Lung (tissue), 12 donors: ENCODE results near the gene C22orf31. TPM values are rescaled to one million over a fixed set of nuclear protein-coding genes. Genes with fewer than 3 reads are reported as not detected.

Experiments
- ATAC-seq: fragments of 200-7000 bp; cut with Tn5 transposase; one replicate; pipeline ENCODE4 v1.9.1; 2020; ENCODE audit warnings: moderate number of reproducible peaks; ENCODE audit not compliant: insufficient read depth, low FRiP score
- DNase-seq, 3 donors: peaks; one replicate each; pipeline ENCODE4 v3.0.0-alpha.2; 2013 to 2017
- H3K27ac ChIP-seq, 2 donors: one replicate each; pipeline ENCODE4 v1.5.1; 2013; ENCODE audit warnings: mild to moderate bottlenecking in 2 of 2, moderate library complexity in 2 of 2, control low read depth in 1 of 2, inconsistent platforms in 1 of 2, low read depth in 1 of 2, low read length in 1 of 2
- H3K27me3 ChIP-seq, 3 donors: one replicate each; pipeline ENCODE4 v1.5.1; 2013; ENCODE audit warnings: low read length in 2 of 3; ENCODE audit not compliant: control insufficient read depth in 3 of 3, insufficient read depth in 3 of 3
- H3K36me3 ChIP-seq, 4 donors: one replicate each; pipeline ENCODE4 v1.5.1; 2013; ENCODE audit warnings: low read length in 4 of 4, mild to moderate bottlenecking in 1 of 4, moderate library complexity in 1 of 4; ENCODE audit not compliant: control insufficient read depth in 4 of 4, insufficient read depth in 4 of 4
- H3K4me1 ChIP-seq, 5 donors: one replicate each; pipeline ENCODE4 v1.5.1; 2013; ENCODE audit warnings: low read length in 5 of 5, mild to moderate bottlenecking in 2 of 5, moderate library complexity in 1 of 5; ENCODE audit not compliant: control insufficient read depth in 5 of 5, insufficient read depth in 5 of 5
- H3K4me3 ChIP-seq: one replicate; pipeline ENCODE4 v1.5.1; 2013; ENCODE audit warnings: mild to moderate bottlenecking, control low read depth, moderate library complexity
- H3K9ac ChIP-seq, 2 donors: one replicate each; pipeline ENCODE4 v1.5.1; 2013; ENCODE audit warnings: low read length in 2 of 2, control low read depth in 1 of 2; ENCODE audit not compliant: insufficient read depth in 1 of 2
- H3K9me3 ChIP-seq, 4 donors: one replicate each; pipeline ENCODE4 v1.5.1; 2013; ENCODE audit warnings: low read length in 3 of 4, mild to moderate bottlenecking in 1 of 4, moderate library complexity in 1 of 4; ENCODE audit not compliant: control insufficient read depth in 4 of 4, insufficient read depth in 3 of 4
- CTCF ChIP-seq: IDR thresholded peaks from 2 replicates; pipeline ENCODE4 v1.5.1; 2012; ENCODE audit warnings: mild to moderate bottlenecking; ENCODE audit errors: control extremely low read depth, extremely low read depth
- WGBS, 2 donors: extraction: QIAGEN DNeasy Blood & Tissue Kit; methylation state at CpG; one replicate each; pipeline ENCODE4 v1.1.7; 2013; 5-methylcytosine and 5-hydroxymethylcytosine counted together
- polyA plus RNA-seq, 2 donors: library from polyadenylated mRNA; stranded (reverse); fragments of 200-250 nt; gene quantifications; one replicate each; pipeline ENCODE4 v1.2.1, GENCODE V29; 2013
- total RNA-seq, 2 donors: library from RNA; depleted of rRNA in 1 of 2; stranded (reverse); fragments of >200 nt in 1 of 2; gene quantifications; one replicate each; pipeline ENCODE4 v1.2.1, GENCODE V29; 2014 to 2021
- donor health status: control.
- donor health status: control.
- donor health status: Bipolar disorder and iron deficiency.
- donor health status: healthy.
- donor health status: DM: yes; HTN: yes; CAD: no.

Gene C22orf31
- total and polyA plus RNA-seq, 4 donors: 0.07 to 0.30 TPM; not detected in 2

- H3K27ac ChIP-seq: no peak overlapping the region
Observed at GRCh38 chr22:29037340-29037932, 24.2 kb downstream of the C22orf31 start.

GRCh38 chr22:29032584-29032983 is 29.0 kb downstream of the C22orf31 start:
- H3K4me3 ChIP-seq: no peak overlapping the region
- H3K27ac ChIP-seq: peak overlapping the region in 1 of 2 donors; percentile 35
- no peak for DNase-seq
- WGBS, 2 donors: 44 to 81% methylated on average over 2 of the region's 2 CpGs
- H3K9me3 ChIP-seq: no peaks in the 10 kb centered on the region
- no peaks in the 10 kb centered on the region for H3K36me3 ChIP-seq
- TF ChIP-seq CTCF: no peak
- no peak overlapping the region for H3K9ac ChIP-seq
- H3K27me3 ChIP-seq: no peaks in the 10 kb centered on the region
- ATAC-seq: no peak
- peaks cover 5 to 35% (median 11%) of the 10 kb centered on the region in 5 donors for H3K4me1 ChIP-seq

More at GRCh38 chr22:29037340-29037932, 24.2 kb downstream of the C22orf31 start:
- Histone ChIP-seq H3K4me1 (peaks cover 0 to 26% (median 10%) of the 10 kb centered on the region in 5 donors), H3K36me3 (peaks cover 0 to 1% (median 0%) of the 10 kb centered on the region in 4 donors), H3K27me3 (no peaks in the 10 kb centered on the region), H3K9ac (no peak overlapping the region), H3K4me3 (no peak overlapping the region), H3K9me3 (no peaks in the 10 kb centered on the region)
- ATAC-seq: no peak
- DNase-seq: peak in 1 of 3 donors; percentile 43
- 59 to 85% methylated on average over 4 of the region's 4 CpGs for WGBS, 2 donors
- no peak for TF ChIP-seq CTCF

GRCh38 chr22:29032014-29032475 is 29.6 kb downstream of the C22orf31 start:
- no peak overlapping the region for H3K4me3 ChIP-seq
- no peak for ATAC-seq
- no peak for DNase-seq
- peak overlapping the region; percentile 74 to 91 for H3K27ac ChIP-seq
- TF ChIP-seq CTCF: no peak
- 77 to 89% methylated on average over 8 of the region's 8 CpGs for WGBS, 2 donors
- H3K9me3 ChIP-seq: no peaks in the 10 kb centered on the region
- H3K9ac ChIP-seq: no peak overlapping the region
- peaks cover 5 to 34% (median 11%) of the 10 kb centered on the region in 5 donors for H3K4me1 ChIP-seq
- H3K27me3 ChIP-seq: no peaks in the 10 kb centered on the region
- no peaks in the 10 kb centered on the region for H3K36me3 ChIP-seq
